Smooth muscle cell (in vitro differentiated cells): Measurements from ENCODE around the gene SLC27A2. TPM values are rescaled to one million over a fixed set of nuclear protein-coding genes. Genes with fewer than 3 reads are reported as not detected.

Experiments
- DNase-seq: peaks from one replicate; lab custom pipeline; 2025; ENCODE audit not compliant: unreplicated experiment; lab: John Stamatoyannopoulos, UW
- H2AFZ ChIP-seq: fragments of 200-600 bp; sonication (generic); 2 replicates; pipeline ENCODE4 v1.6.0; 2016; ENCODE audit warnings: antibody characterized with exemption, low read depth, mild to moderate bottlenecking
- H3F3A ChIP-seq: fragments of 200-600 bp; sonication (generic); 2 replicates; pipeline ENCODE4 v1.6.0; 2017; ENCODE audit warnings: antibody characterized with exemption, low read depth
- H3K27ac ChIP-seq: fragments of 200-600 bp; sonication (generic); 2 replicates; pipeline ENCODE4 v1.5.1; 2016; ENCODE audit warnings: low read depth, mild to moderate bottlenecking
- H3K27me3 ChIP-seq: fragments of 200-600 bp; sonication (generic); 2 replicates; pipeline ENCODE4 v1.6.1; 2016; ENCODE audit warnings: low read depth, mild to moderate bottlenecking
- H3K36me3 ChIP-seq: fragments of 200-600 bp; sonication (generic); 2 replicates; pipeline ENCODE4 v1.5.1; 2016; ENCODE audit warnings: low read depth
- H3K4me1 ChIP-seq: fragments of 200-600 bp; sonication (generic); 2 replicates; pipeline ENCODE4 v1.5.1; 2016; ENCODE audit warnings: low read depth
- H3K4me2 ChIP-seq: fragments of 200-600 bp; sonication (generic); 2 replicates; pipeline ENCODE4 v1.6.0; 2016; ENCODE audit warnings: mild to moderate bottlenecking
- H3K4me3 ChIP-seq: fragments of 200-600 bp; sonication (generic); 2 replicates; pipeline ENCODE4 v1.5.1; 2016; ENCODE audit warnings: mild to moderate bottlenecking
- H3K79me2 ChIP-seq: fragments of 200-600 bp; sonication (generic); 2 replicates; pipeline ENCODE4 v1.6.0; 2016; ENCODE audit warnings: low read depth, mild to moderate bottlenecking
- H3K9ac ChIP-seq: fragments of 200-600 bp; sonication (generic); 2 replicates; pipeline ENCODE4 v1.6.0; 2016; ENCODE audit warnings: low read depth
- H3K9me3 ChIP-seq: fragments of 200-600 bp; sonication (generic); replicated peaks from 2 replicates; pipeline ENCODE4 v1.5.1; 2016; ENCODE audit warnings: low read depth
- H4K20me1 ChIP-seq: fragments of 200-600 bp; sonication (generic); 2 replicates; pipeline ENCODE4 v1.6.0; 2016; ENCODE audit warnings: low read depth
- CTCF ChIP-seq: fragments of 200-600 bp; sonication (generic); IDR thresholded peaks from 2 replicates; pipeline ENCODE4 v1.5.1; 2017; ENCODE audit warnings: borderline replicate concordance, mild to moderate bottlenecking, antibody characterized with exemption; ENCODE audit not compliant: insufficient read depth, poor library complexity, severe bottlenecking
- WGBS: methylation state at CpG from one replicate; pipeline ENCODE4 v1.1.7; 2016; ENCODE audit warnings: low lambda C conversion rate; 5-methylcytosine and 5-hydroxymethylcytosine counted together
- polyA plus RNA-seq: library from polyadenylated mRNA; unstranded; fragments of >200 nt; fragmentation: Nextera tagmentation; extraction: Ambion mirVana; gene quantifications from 2 replicates; pipeline ENCODE4 v1.2.1, GENCODE V29; 2016
- total RNA-seq: library from RNA; depleted of rRNA; stranded (reverse); fragments of >200 nt; gene quantifications from 2 replicates; pipeline ENCODE4 v1.2.3, GENCODE V29; 2014

Gene SLC27A2
- total and polyA plus RNA-seq, 2 experiments from 2014 or later, result 1.6 TPM; not detected in 1

- no peak for TF ChIP-seq CTCF
- Histone ChIP-seq H2AFZ (no peak overlapping the region), H3K4me3 (no peak overlapping the region), H3K9me3 (no peaks in the 10 kb centered on the region), H3K27ac (no peak overlapping the region), H3F3A (no peaks in the 10 kb centered on the region), H3K27me3 (peaks cover 14% of the 10 kb centered on the region), H3K4me1 (no peaks in the 10 kb centered on the region), H4K20me1 (no peaks in the 10 kb centered on the region), H3K36me3 (no peaks in the 10 kb centered on the region), H3K9ac (no peak overlapping the region), H3K4me2 (no peak overlapping the region), H3K79me2 (no peaks in the 10 kb centered on the region)
- WGBS, result 94% methylated on average over 4 of the region's 4 CpGs
- no peak for DNase-seq
Measured at GRCh38 chr15:50262533-50262932, 80.5 kb downstream of the SLC27A2 start.

- TF ChIP-seq CTCF, result no peak
- no peak within 1 kb of the TSS for H3K9ac ChIP-seq
- H3K4me2 ChIP-seq, result no peak within 1 kb of the TSS
- peaks cover 24% of the 10 kb centered on the region for H3K27me3 ChIP-seq
- H3K9me3 ChIP-seq, result no peaks in the 10 kb centered on the region
- whole genome bisulfite sequencing, result 70% methylated on average over 9 of the region's 9 CpGs
- no peak within 1 kb of the TSS for H3K4me3 ChIP-seq
- H4K20me1 ChIP-seq, result no peaks in the 10 kb centered on the region
- H3K79me2 ChIP-seq, result no peaks in the 10 kb centered on the region
- H3K4me1 ChIP-seq, result no peaks in the 10 kb centered on the region
- no peak within 1 kb of the TSS for H2AFZ ChIP-seq
- H3K36me3 ChIP-seq, result no peaks in the 10 kb centered on the region
- no peak for DNase-seq
- no peaks in the 10 kb centered on the region for H3F3A ChIP-seq
- no peak within 1 kb of the TSS for H3K27ac ChIP-seq
Measured at GRCh38 chr15:50265620-50266019, 83.6 kb downstream of the SLC27A2 start, which contains the start of gene HDC. Gene HDC (minus strand): TSS chr15:50265726. CDS start chr15:50265623, 103 bp downstream.

- no peak overlapping the region for H3K4me2 ChIP-seq
- no peak for TF ChIP-seq CTCF
- H3K27ac ChIP-seq, result no peak overlapping the region
- no peaks in the 10 kb centered on the region for H3K9me3 ChIP-seq
- 65% methylated on average over 2 of the region's 2 CpGs for WGBS
- H3K27me3 ChIP-seq, result peaks cover 24% of the 10 kb centered on the region
- no peak for DNase-seq
- no peak overlapping the region for H2AFZ ChIP-seq
- H3K9ac ChIP-seq, result no peak overlapping the region
- no peaks in the 10 kb centered on the region for H4K20me1 ChIP-seq
- H3K4me3 ChIP-seq, result no peak overlapping the region
- no peaks in the 10 kb centered on the region for H3K79me2 ChIP-seq
- no peaks in the 10 kb centered on the region for H3K36me3 ChIP-seq
- no peaks in the 10 kb centered on the region for H3K4me1 ChIP-seq
- no peaks in the 10 kb centered on the region for H3F3A ChIP-seq
Measured at GRCh38 chr15:50267577-50267976, 85.6 kb downstream of the SLC27A2 start.

- no peaks in the 10 kb centered on the region for H3K9me3 ChIP-seq
- H3K4me2 ChIP-seq, result no peak overlapping the region
- no peaks in the 10 kb centered on the region for H3K79me2 ChIP-seq
- no peaks in the 10 kb centered on the region for H3F3A ChIP-seq
- WGBS, result 56% methylated on average over 2 of the region's 2 CpGs
- H3K27me3 ChIP-seq, result peaks cover 5% of the 10 kb centered on the region
- H3K4me3 ChIP-seq, result no peak overlapping the region
- DNase-seq, result no peak
- H3K4me1 ChIP-seq, result no peaks in the 10 kb centered on the region
- no peaks in the 10 kb centered on the region for H4K20me1 ChIP-seq
- TF ChIP-seq CTCF, result no peak
- H2AFZ ChIP-seq, result no peak overlapping the region
- H3K36me3 ChIP-seq, result no peaks in the 10 kb centered on the region
- H3K9ac ChIP-seq, result no peak overlapping the region
- H3K27ac ChIP-seq, result no peak overlapping the region
Measured at GRCh38 chr15:50275091-50275490, 93.1 kb downstream of the SLC27A2 start.
